Caco-2 (cell line): ENCODE measurements around the gene MECR. TPM values are rescaled to one million over a fixed set of nuclear protein-coding genes. Genes with fewer than 3 reads are reported as not detected.

Experiments used
- Bru-seq: library from RNA; stranded (reverse); fragments of 400-500 nt; gene quantifications from one replicate; lab custom pipeline; 2021; lab: Mats Ljungman, UMichigan
- BruChase-seq, 2 experiments: library from RNA; stranded (reverse); fragments of 400-500 nt; gene quantifications; one replicate each; lab custom pipeline; 2021; lab: Mats Ljungman, UMichigan
- BruUV-seq: library from RNA; stranded (reverse); fragments of 400-500 nt; replicated peaks from 2 replicates; lab custom pipeline; 2021; lab: Mats Ljungman, UMichigan
- CTCF ChIA-PET: fragments of 300-600 bp; sonication (Branson Sonifier 250); formaldehyde crosslinking; loops from one replicate; lab custom pipeline; 2022; ENCODE audit warnings: antibody characterized with exemption; lab: Charles Lee
- POLR2A ChIA-PET: fragments of 300-600 bp; sonication (Branson Sonifier 250); formaldehyde crosslinking; loops from one replicate; lab custom pipeline; 2022; ENCODE audit warnings: antibody characterized with exemption; lab: Charles Lee
- DNase-seq, 2 experiments: peaks; one replicate each; pipeline versions ENCODE4 v3.0.0 to v3.0.0-alpha.2; 2020 to 2022
- H3K27me3 ChIP-seq: replicated peaks from 2 replicates; pipeline ENCODE4 v1.6.0; 2011; ENCODE audit warnings: low read length; ENCODE audit not compliant: control insufficient read depth, insufficient read depth
- H3K36me3 ChIP-seq: 2 replicates; pipeline ENCODE4 v1.5.1; 2011; ENCODE audit warnings: low read length; ENCODE audit not compliant: control insufficient read depth, insufficient read depth
- H3K4me1 ChIP-seq: fragments of 250-450 bp; sonication (Bioruptor Pico); 2 replicates; pipeline ENCODE4 v1.5.1; 2020; ENCODE audit warnings: mild to moderate bottlenecking
- H3K4me3 ChIP-seq: 2 replicates; pipeline ENCODE4 v1.5.1; 2011; ENCODE audit warnings: low read depth, mild to moderate bottlenecking, control low read depth, low read length
- H3K9me3 ChIP-seq: fragments of 250-450 bp; sonication (Bioruptor Pico); 2 replicates; pipeline ENCODE4 v1.5.1; 2020; ENCODE audit warnings: mild to moderate bottlenecking, moderate library complexity
- H3K27ac Mint-ChIP-seq: one replicate; pipeline ENCODE4 v1.8.0; 2022; ENCODE audit warnings: mixed read lengths; ENCODE audit not compliant: unreplicated experiment
- H3K27me3 Mint-ChIP-seq: one replicate; pipeline ENCODE4 v1.8.0; 2022; ENCODE audit warnings: mixed read lengths; ENCODE audit not compliant: insufficient read depth, unreplicated experiment
- H3K36me3 Mint-ChIP-seq: one replicate; pipeline ENCODE4 v1.8.0; 2022; ENCODE audit warnings: mild to moderate bottlenecking, mixed read lengths; ENCODE audit not compliant: insufficient read depth, unreplicated experiment
- H3K4me1 Mint-ChIP-seq: one replicate; pipeline ENCODE4 v1.8.0; 2022; ENCODE audit warnings: low read depth, mixed read lengths; ENCODE audit not compliant: unreplicated experiment
- H3K4me3 Mint-ChIP-seq: one replicate; pipeline ENCODE4 v1.8.0; 2022; ENCODE audit warnings: mild to moderate bottlenecking, moderate library complexity, mixed read lengths; ENCODE audit not compliant: unreplicated experiment
- H3K9me3 Mint-ChIP-seq: one replicate; pipeline ENCODE4 v1.8.0; 2022; ENCODE audit warnings: mixed read lengths; ENCODE audit not compliant: unreplicated experiment
- CTCF ChIP-seq, 2 experiments: fragments of 200-600 bp in 1 of 2; IDR thresholded peaks; 1 replicate in 1 of 2; 2 replicates in 1 of 2; pipeline versions ENCODE4 v1.5.1 to v1.8.0; 2011 to 2022; ENCODE audit warnings: antibody characterized with exemption in 1 of 2, control low read depth in 1 of 2, inconsistent platforms in 1 of 2, low read depth in 1 of 2, low read length in 1 of 2, mild to moderate bottlenecking in 1 of 2, moderate library complexity in 1 of 2; ENCODE audit not compliant: insufficient read depth in 1 of 2, severe bottlenecking in 1 of 2, unreplicated experiment in 1 of 2
- intact Hi-C: fragments of 100-400 bp; cut with micrococcal nuclease; formaldehyde crosslinking; loops from one replicate; pipeline ENCODE4 v1.10.0; 2022; ENCODE audit not compliant: unreplicated experiment
- long read RNA-seq: library from polyadenylated mRNA; stranded (forward); transcript quantifications from one replicate; pipeline ENCODE4 v2.0.0, GENCODE V29; 2022
- total RNA-seq: library from RNA; stranded (reverse); gene quantifications from 2 replicates; pipeline ENCODE4 v1.2.3, GENCODE V29; 2022

The MECR gene
- total RNA-seq (21.5 and 23.1 TPM in 2 replicates), Bru-seq, nascent RNA (percentile 57 among the genes with signal in this experiment), BruChase-seq, experiment 1, labeled RNA remaining after a 2-hour chase (percentile 49 among the genes with signal in this experiment), BruChase-seq, experiment 2, labeled RNA remaining after a 6-hour chase (percentile 50 among the genes with signal in this experiment)
- long read RNA-seq, transcript MECR-201 (10 exons, 1,353 nt): major isoform, 40 of 60 reads
- long read RNA-seq, partial matches to known transcripts: 0 of 60 reads
- long read RNA-seq, other reads (novel, unspliced or antisense): 19 of 60 reads

- peak; percentile 91 to 93 for DNase-seq
- Mint-ChIP-seq H3K36me3 (peaks cover 7% of the 10 kb centered on the region), H3K4me3 (peak within 1 kb of the TSS; percentile 80), H3K4me1 (no peaks in the 10 kb centered on the region), H3K27ac (peak within 1 kb of the TSS; percentile 82), H3K27me3 (peaks cover 11% of the 10 kb centered on the region), H3K9me3 (no peaks in the 10 kb centered on the region)
- peak in 1 of 2 experiments; percentile 20 for TF ChIP-seq CTCF (IDR thresholded peaks at IDR 0.05; ENCODE audit: insufficient read depth in 1 of 2, low read depth in 1 of 2, low read length in 1 of 2, severe bottlenecking in 1 of 2, unreplicated experiment in 1 of 2)
- no peaks in the 10 kb centered on the region for H3K36me3 ChIP-seq
- H3K9me3 ChIP-seq: no peaks in the 10 kb centered on the region
- no TSS peak for BruUV-seq
- ChIA-PET CTCF (no interaction called here), POLR2A (no interaction called here)
- peak within 1 kb of the TSS; percentile 39 for H3K4me3 ChIP-seq
- H3K4me1 ChIP-seq: 0 out of 2 replicates have a peak, but pooled peaks cover 4% of the 10 kb centered on the region
- intact Hi-C loops: no loop called here
- no peaks in the 10 kb centered on the region for H3K27me3 ChIP-seq
Observed at GRCh38 chr1:29230553-29231378, at the start of gene MECR. TSS of gene MECR (minus strand) at chr1:29230934. CDS start at chr1:29230906, 28 bp downstream.

DNA sequence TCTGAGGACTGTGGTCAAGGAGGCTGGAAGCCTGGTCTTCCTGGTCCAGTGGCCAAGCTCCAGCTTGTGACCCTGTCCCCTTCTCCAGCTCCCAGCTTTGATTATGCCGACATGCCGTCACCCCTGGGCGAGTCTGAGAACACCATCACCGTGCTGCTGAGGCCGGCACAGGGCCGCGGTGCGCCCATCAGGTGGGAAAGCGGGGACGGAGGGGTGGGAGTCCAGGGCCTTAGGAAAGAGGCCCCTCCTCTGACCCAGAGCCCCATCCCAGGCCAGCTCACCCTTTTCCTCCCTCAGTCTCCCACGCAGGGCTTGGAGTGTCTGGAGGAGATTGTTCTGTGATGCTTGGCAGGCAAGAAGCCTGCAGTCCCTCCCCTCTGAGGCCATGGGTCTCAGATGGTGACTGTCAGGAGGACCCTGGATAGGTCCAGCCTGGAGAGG, 49.2 kb upstream of the MECR start:
- ChIA-PET POLR2A (no interaction called here), CTCF (no interaction called here)
- no peaks in the 10 kb centered on the region for H3K4me1 Mint-ChIP-seq
- H3K4me3 Mint-ChIP-seq: no peak overlapping the region
- H3K36me3 ChIP-seq: no peaks in the 10 kb centered on the region; the same call in 1 of the 2 replicates
- intact Hi-C loops: no loop called here
- no peak overlapping the region for H3K4me3 ChIP-seq
- peaks cover 6% of the 10 kb centered on the region for H3K36me3 Mint-ChIP-seq
- no peak for TF ChIP-seq CTCF (IDR thresholded peaks at IDR 0.05; ENCODE audit: insufficient read depth in 1 of 2, low read depth in 1 of 2, low read length in 1 of 2, severe bottlenecking in 1 of 2, unreplicated experiment in 1 of 2)
- H3K27me3 Mint-ChIP-seq: no peaks in the 10 kb centered on the region
- no TSS peak for BruUV-seq
- H3K9me3 ChIP-seq: no peaks in the 10 kb centered on the region
- H3K27me3 ChIP-seq: no peaks in the 10 kb centered on the region
- H3K4me1 ChIP-seq: peaks cover 7% of the 10 kb centered on the region
- H3K9me3 Mint-ChIP-seq: no peaks in the 10 kb centered on the region
- no peak overlapping the region for H3K27ac Mint-ChIP-seq
- DNase-seq: no peak

DNA sequence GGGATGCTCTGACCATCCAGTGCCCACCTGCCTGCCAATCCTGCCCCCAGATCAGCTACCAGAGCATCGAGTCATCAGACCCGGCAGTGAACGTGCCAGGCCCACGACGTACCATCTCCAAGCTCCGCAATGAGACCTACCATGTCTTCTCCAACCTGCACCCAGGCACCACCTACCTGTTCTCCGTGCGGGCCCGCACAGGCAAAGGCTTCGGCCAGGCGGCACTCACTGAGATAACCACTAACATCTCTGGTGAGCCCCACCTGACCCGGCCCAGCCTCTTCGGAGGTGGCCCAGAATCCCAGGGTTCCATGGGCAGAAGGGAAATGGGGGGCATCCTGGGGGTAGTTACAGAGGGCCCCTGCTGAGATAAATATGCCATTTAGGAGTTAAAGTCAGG, 48.7 kb upstream of the MECR start:
- Mint-ChIP-seq H3K9me3 (no peaks in the 10 kb centered on the region), H3K4me1 (no peaks in the 10 kb centered on the region), H3K4me3 (no peak overlapping the region), H3K36me3 (peaks cover 6% of the 10 kb centered on the region), H3K27ac (no peak overlapping the region), H3K27me3 (no peaks in the 10 kb centered on the region)
- BruUV-seq: no TSS peak
- POLR2A ChIA-PET: no interaction called here
- CTCF ChIA-PET: no interaction called here
- Histone ChIP-seq H3K4me3 (no peak overlapping the region), H3K27me3 (no peaks in the 10 kb centered on the region), H3K4me1 (peaks cover 7% of the 10 kb centered on the region), H3K36me3 (no peaks in the 10 kb centered on the region; the same call in 1 of the 2 replicates), H3K9me3 (no peaks in the 10 kb centered on the region)
- TF ChIP-seq CTCF (IDR thresholded peaks at IDR 0.05; ENCODE audit: insufficient read depth in 1 of 2, low read depth in 1 of 2, low read length in 1 of 2, severe bottlenecking in 1 of 2, unreplicated experiment in 1 of 2): no peak
- intact Hi-C loops: no loop called here
- no peak for DNase-seq
